ENCODE measurements around the gene MCC. TPM values are rescaled to one million over a fixed set of nuclear protein-coding genes. Genes with fewer than 3 reads are reported as not detected.

MCC gene
- total and polyA plus RNA-seq, 2 donors from 2014 or later = 2.4 to 20.6 TPM

DNA sequence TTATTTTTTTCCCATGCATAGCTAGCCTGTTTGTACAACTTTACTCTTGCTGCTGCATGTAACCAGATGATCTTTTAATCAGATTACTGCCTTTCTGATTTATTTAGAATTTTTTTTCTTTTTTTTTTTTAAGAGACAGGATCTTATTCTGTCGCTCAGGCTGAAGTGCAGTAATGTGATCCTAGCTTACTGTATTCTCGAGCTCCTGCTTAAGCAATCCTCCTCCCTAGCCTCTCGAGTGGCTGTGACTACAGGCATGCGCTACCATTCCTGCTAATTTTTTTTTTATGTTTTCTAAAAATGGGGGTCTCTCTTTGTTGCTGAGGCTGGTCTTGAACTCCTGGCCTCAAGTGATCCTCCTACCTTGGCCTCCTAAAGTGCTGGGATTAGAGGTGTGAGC lies 502.0 kb downstream of the MCC start:
- H3K36me3 ChIP-seq (ENCODE audit: control insufficient read depth in 2 of 3, insufficient read depth in 3 of 3, low read length in 3 of 3) = no peaks in the 10 kb centered on the region
- DNase-seq (peak in 1 of 5 donors; percentile 21), FAIRE-seq (no peak)
- no peaks in the 10 kb centered on the region for H3K4me1 ChIP-seq (ENCODE audit: control insufficient read depth in 2 of 3, insufficient read depth in 2 of 3, low read depth in 1 of 3, low read length in 3 of 3)
- H3K27me3 ChIP-seq (ENCODE audit: control insufficient read depth, insufficient read depth, low read length) = no peaks in the 10 kb centered on the region
- TF ChIP-seq, protein P1, sequence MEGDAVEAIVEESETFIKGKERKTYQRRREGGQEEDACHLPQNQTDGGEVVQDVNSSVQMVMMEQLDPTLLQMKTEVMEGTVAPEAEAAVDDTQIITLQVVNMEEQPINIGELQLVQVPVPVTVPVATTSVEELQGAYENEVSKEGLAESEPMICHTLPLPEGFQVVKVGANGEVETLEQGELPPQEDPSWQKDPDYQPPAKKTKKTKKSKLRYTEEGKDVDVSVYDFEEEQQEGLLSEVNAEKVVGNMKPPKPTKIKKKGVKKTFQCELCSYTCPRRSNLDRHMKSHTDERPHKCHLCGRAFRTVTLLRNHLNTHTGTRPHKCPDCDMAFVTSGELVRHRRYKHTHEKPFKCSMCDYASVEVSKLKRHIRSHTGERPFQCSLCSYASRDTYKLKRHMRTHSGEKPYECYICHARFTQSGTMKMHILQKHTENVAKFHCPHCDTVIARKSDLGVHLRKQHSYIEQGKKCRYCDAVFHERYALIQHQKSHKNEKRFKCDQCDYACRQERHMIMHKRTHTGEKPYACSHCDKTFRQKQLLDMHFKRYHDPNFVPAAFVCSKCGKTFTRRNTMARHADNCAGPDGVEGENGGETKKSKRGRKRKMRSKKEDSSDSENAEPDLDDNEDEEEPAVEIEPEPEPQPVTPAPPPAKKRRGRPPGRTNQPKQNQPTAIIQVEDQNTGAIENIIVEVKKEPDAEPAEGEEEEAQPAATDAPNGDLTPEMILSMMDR (IDR thresholded peaks at IDR 0.05; ENCODE audit: borderline replicate concordance, extremely low read depth, insufficient read depth) = no peak
- no peak overlapping the region for H3K27ac ChIP-seq (ENCODE audit: low read depth in 2 of 2, low read length in 2 of 2)
- intact Hi-C loops (cut with DNase I) = no loop called here
- no peaks in the 10 kb centered on the region for H3K9me3 ChIP-seq (ENCODE audit: control insufficient read depth in 2 of 3, insufficient read depth in 1 of 3, low read length in 3 of 3)
- no peak overlapping the region for H3K4me3 ChIP-seq (ENCODE audit: low read length in 3 of 3)
- no peak overlapping the region for H3K9ac ChIP-seq (ENCODE audit: low read length in 3 of 3)

DNA sequence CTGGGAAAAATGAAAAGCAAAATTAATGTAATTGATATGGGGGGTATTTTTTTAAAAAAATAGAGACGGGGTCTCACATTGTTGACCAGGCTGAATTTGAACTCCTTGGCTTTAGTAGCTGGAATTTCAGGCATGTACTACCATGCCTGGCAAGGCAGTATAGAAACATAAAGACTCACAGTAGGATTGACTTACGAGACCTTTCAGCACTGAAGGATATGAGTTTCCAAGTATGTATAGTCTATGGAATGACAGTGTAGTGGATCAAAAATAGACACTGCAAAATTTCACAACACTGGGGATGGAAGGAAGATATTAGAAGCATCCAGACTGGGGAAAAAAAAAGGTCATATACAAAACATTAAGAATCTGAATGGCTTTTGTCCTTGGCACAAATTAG lies 504.9 kb downstream of the MCC start:
- Histone ChIP-seq H3K9me3 (ENCODE audit: control insufficient read depth in 2 of 3, insufficient read depth in 1 of 3, low read length in 3 of 3) (no peaks in the 10 kb centered on the region), H3K4me1 (ENCODE audit: control insufficient read depth in 2 of 3, insufficient read depth in 2 of 3, low read depth in 1 of 3, low read length in 3 of 3) (peaks cover 0 to 4% (median 2%) of the 10 kb centered on the region in 3 donors), H3K9ac (ENCODE audit: low read length in 3 of 3) (no peak overlapping the region), H3K36me3 (ENCODE audit: control insufficient read depth in 2 of 3, insufficient read depth in 3 of 3, low read length in 3 of 3) (no peaks in the 10 kb centered on the region), H3K27me3 (ENCODE audit: control insufficient read depth, insufficient read depth, low read length) (no peaks in the 10 kb centered on the region), H3K27ac (ENCODE audit: low read depth in 2 of 2, low read length in 2 of 2) (no peak overlapping the region), H3K4me3 (ENCODE audit: low read length in 3 of 3) (no peak overlapping the region)
- intact Hi-C loops (cut with DNase I) = no loop called here
- TF ChIP-seq, protein P1 (IDR thresholded peaks at IDR 0.05; ENCODE audit: borderline replicate concordance, extremely low read depth, insufficient read depth) = no peak
- DNase-seq (no peak), FAIRE-seq (no peak)

DNA sequence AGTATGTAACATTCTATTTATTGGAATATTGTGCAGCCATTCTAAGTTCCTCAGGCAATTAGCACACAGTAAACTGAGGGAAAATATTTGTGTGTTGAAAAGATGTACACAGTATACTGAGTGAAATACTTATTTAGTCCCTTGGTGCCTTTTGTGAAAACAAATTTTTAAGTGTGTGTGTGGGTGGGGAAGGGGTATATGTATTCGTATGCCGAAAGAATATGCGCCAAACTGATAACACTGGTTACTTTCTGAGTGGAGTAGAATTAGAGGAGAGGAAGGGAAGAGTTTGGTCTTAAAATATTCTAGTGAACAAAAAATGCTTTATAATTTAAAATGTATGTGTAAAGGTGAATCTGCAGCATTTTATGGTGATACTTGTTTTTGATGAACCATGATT lies 508.5 kb downstream of the MCC start:
- no peaks in the 10 kb centered on the region for H3K27me3 ChIP-seq (ENCODE audit: control insufficient read depth, insufficient read depth, low read length)
- H3K4me1 ChIP-seq (ENCODE audit: control insufficient read depth in 2 of 3, insufficient read depth in 2 of 3, low read depth in 1 of 3, low read length in 3 of 3) = peaks cover 6 to 7% (median 6%) of the 10 kb centered on the region in 3 donors
- H3K9me3 ChIP-seq (ENCODE audit: control insufficient read depth in 2 of 3, insufficient read depth in 1 of 3, low read length in 3 of 3) = no peaks in the 10 kb centered on the region
- no peak overlapping the region for H3K9ac ChIP-seq (ENCODE audit: low read length in 3 of 3)
- no peaks in the 10 kb centered on the region for H3K36me3 ChIP-seq (ENCODE audit: control insufficient read depth in 2 of 3, insufficient read depth in 3 of 3, low read length in 3 of 3)
- TF ChIP-seq, protein P1 (IDR thresholded peaks at IDR 0.05; ENCODE audit: borderline replicate concordance, extremely low read depth, insufficient read depth) = no peak
- H3K27ac ChIP-seq (ENCODE audit: low read depth in 2 of 2, low read length in 2 of 2) = no peak overlapping the region
- intact Hi-C loops (cut with DNase I) = no loop called here
- H3K4me3 ChIP-seq (ENCODE audit: low read length in 3 of 3) = no peak overlapping the region
- DNase-seq (no peak), FAIRE-seq (no peak)

DNA sequence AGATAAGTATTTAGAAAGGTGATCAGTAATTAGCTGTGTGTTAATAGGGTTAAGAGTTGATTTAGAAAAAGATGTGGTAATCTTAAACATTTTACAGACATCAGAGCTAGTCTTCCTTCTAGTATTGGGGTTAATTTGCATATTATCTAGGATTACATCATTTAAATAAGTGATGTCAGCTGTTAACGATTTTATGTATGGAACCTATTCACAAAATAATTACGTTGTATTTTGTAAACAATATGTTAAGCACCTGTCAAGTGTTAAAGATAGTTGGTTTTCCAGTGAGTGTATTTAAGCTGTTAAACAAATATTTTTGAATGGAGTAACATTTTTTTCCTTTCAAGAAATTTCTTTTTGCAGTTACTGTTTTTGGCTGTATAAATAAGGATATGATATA lies 509.4 kb downstream of the MCC start:
- no peaks in the 10 kb centered on the region for H3K27me3 ChIP-seq (ENCODE audit: control insufficient read depth, insufficient read depth, low read length)
- H3K4me1 ChIP-seq (ENCODE audit: control insufficient read depth in 2 of 3, insufficient read depth in 2 of 3, low read depth in 1 of 3, low read length in 3 of 3) = peaks cover 6 to 7% (median 6%) of the 10 kb centered on the region in 3 donors
- H3K4me3 ChIP-seq (ENCODE audit: low read length in 3 of 3) = no peak overlapping the region
- H3K9ac ChIP-seq (ENCODE audit: low read length in 3 of 3) = no peak overlapping the region
- no peaks in the 10 kb centered on the region for H3K36me3 ChIP-seq (ENCODE audit: control insufficient read depth in 2 of 3, insufficient read depth in 3 of 3, low read length in 3 of 3)
- H3K27ac ChIP-seq (ENCODE audit: low read depth in 2 of 2, low read length in 2 of 2) = no peak overlapping the region
- no peak for FAIRE-seq
- no peaks in the 10 kb centered on the region for H3K9me3 ChIP-seq (ENCODE audit: control insufficient read depth in 2 of 3, insufficient read depth in 1 of 3, low read length in 3 of 3)
- intact Hi-C loops (cut with DNase I) = no loop called here
- TF ChIP-seq, protein P1 (IDR thresholded peaks at IDR 0.05; ENCODE audit: borderline replicate concordance, extremely low read depth, insufficient read depth) = no peak
- DNase-seq = no peak

All from kidney (tissue), 14 donors.